ENCODE measurements around the gene VWA5B1. TPM values are rescaled to one million over a fixed set of nuclear protein-coding genes. Genes with fewer than 3 reads are reported as not detected.

VWA5B1 gene
- total and polyA plus RNA-seq, 4 donors, result 2.2 to 10.4 (median 5.3) TPM

GRCh38 chr1:20343149-20343937 is 52.7 kb downstream of the VWA5B1 start:
- H3K4me3 ChIP-seq (ENCODE audit: low read depth, low read length), result peak overlapping the region; percentile 26
- peak in 4 of 6 donors; percentile 55 to 96 (median 72) for DNase-seq (ENCODE audit: low read depth in 4 of 6, low spot score in 6 of 6)

GRCh38 chr1:20343938-20344302 is 53.2 kb downstream of the VWA5B1 start:
- Histone ChIP-seq H3K27ac (ENCODE audit: low read depth, low read length) (peak overlapping the region; percentile 22), H3K4me1 (ENCODE audit: control insufficient read depth, insufficient read depth, low read length) (peaks cover 29% of the 10 kb centered on the region), H3K4me3 (ENCODE audit: low read depth, low read length) (no peak overlapping the region)

More at GRCh38 chr1:20343149-20343937, 52.7 kb downstream of the VWA5B1 start:
- H3K36me3 ChIP-seq (ENCODE audit: control insufficient read depth, insufficient read depth, low read length), result peaks cover 7% of the 10 kb centered on the region
- H3K4me1 ChIP-seq (ENCODE audit: control insufficient read depth, insufficient read depth, low read length), result peaks cover 32% of the 10 kb centered on the region
- H3K27me3 ChIP-seq (ENCODE audit: control insufficient read depth, insufficient read depth, low read length), result peaks cover 5% of the 10 kb centered on the region
- H3K9me3 ChIP-seq (ENCODE audit: control insufficient read depth, insufficient read depth, low read length), result no peaks in the 10 kb centered on the region
- H3K27ac ChIP-seq (ENCODE audit: low read depth, low read length), result peak overlapping the region; percentile 22
- WGBS (ENCODE audit: insufficient coverage), result 3% methylated on average over 36 of the region's 59 CpGs

GRCh38 chr1:20344738-20345137 is 54.1 kb downstream of the VWA5B1 start:
- 60% methylated on average over 2 of the region's 7 CpGs for WGBS (ENCODE audit: insufficient coverage)
- Histone ChIP-seq H3K36me3 (ENCODE audit: control insufficient read depth, insufficient read depth, low read length) (peaks cover 8% of the 10 kb centered on the region), H3K9me3 (ENCODE audit: control insufficient read depth, insufficient read depth, low read length) (no peaks in the 10 kb centered on the region), H3K4me3 (ENCODE audit: low read depth, low read length) (no peak overlapping the region), H3K27me3 (ENCODE audit: control insufficient read depth, insufficient read depth, low read length) (peaks cover 5% of the 10 kb centered on the region), H3K4me1 (ENCODE audit: control insufficient read depth, insufficient read depth, low read length) (peaks cover 28% of the 10 kb centered on the region), H3K27ac (ENCODE audit: low read depth, low read length) (no peak overlapping the region)
- no peak for DNase-seq (ENCODE audit: low read depth in 4 of 6, low spot score in 6 of 6)

More at GRCh38 chr1:20343938-20344302, 53.2 kb downstream of the VWA5B1 start:
- H3K36me3 ChIP-seq (ENCODE audit: control insufficient read depth, insufficient read depth, low read length), result peaks cover 8% of the 10 kb centered on the region
- 9% methylated on average over 10 of the region's 10 CpGs for WGBS (ENCODE audit: insufficient coverage)
- H3K27me3 ChIP-seq (ENCODE audit: control insufficient read depth, insufficient read depth, low read length), result peaks cover 5% of the 10 kb centered on the region
- DNase-seq (ENCODE audit: low read depth in 4 of 6, low spot score in 6 of 6), result no peak
- no peaks in the 10 kb centered on the region for H3K9me3 ChIP-seq (ENCODE audit: control insufficient read depth, insufficient read depth, low read length)

- peaks cover 8% of the 10 kb centered on the region for H3K36me3 ChIP-seq (ENCODE audit: control insufficient read depth, insufficient read depth, low read length)
- no peak overlapping the region for H3K4me3 ChIP-seq (ENCODE audit: low read depth, low read length)
- H3K27ac ChIP-seq (ENCODE audit: low read depth, low read length), result no peak overlapping the region
- 83% methylated on average over 9 of the region's 13 CpGs for WGBS (ENCODE audit: insufficient coverage)
- H3K27me3 ChIP-seq (ENCODE audit: control insufficient read depth, insufficient read depth, low read length), result peaks cover 5% of the 10 kb centered on the region
- no peak for DNase-seq (ENCODE audit: low read depth in 4 of 6, low spot score in 6 of 6)
- H3K4me1 ChIP-seq (ENCODE audit: control insufficient read depth, insufficient read depth, low read length), result peaks cover 21% of the 10 kb centered on the region
- H3K9me3 ChIP-seq (ENCODE audit: control insufficient read depth, insufficient read depth, low read length), result no peaks in the 10 kb centered on the region
Measured at GRCh38 chr1:20345419-20345818, 54.7 kb downstream of the VWA5B1 start.

GRCh38 chr1:20346433-20346832 is 55.8 kb downstream of the VWA5B1 start:
- peaks cover 8% of the 10 kb centered on the region for H3K36me3 ChIP-seq (ENCODE audit: control insufficient read depth, insufficient read depth, low read length)
- peaks cover 21% of the 10 kb centered on the region for H3K4me1 ChIP-seq (ENCODE audit: control insufficient read depth, insufficient read depth, low read length)
- H3K9me3 ChIP-seq (ENCODE audit: control insufficient read depth, insufficient read depth, low read length), result no peaks in the 10 kb centered on the region
- no peak overlapping the region for H3K4me3 ChIP-seq (ENCODE audit: low read depth, low read length)
- WGBS (ENCODE audit: insufficient coverage), result no CpG with 5 or more reads among the region's 1 CpG
- no peak for DNase-seq (ENCODE audit: low read depth in 4 of 6, low spot score in 6 of 6)
- peaks cover 5% of the 10 kb centered on the region for H3K27me3 ChIP-seq (ENCODE audit: control insufficient read depth, insufficient read depth, low read length)
- no peak overlapping the region for H3K27ac ChIP-seq (ENCODE audit: low read depth, low read length)

GRCh38 chr1:20347699-20348098 is 57.0 kb downstream of the VWA5B1 start:
- WGBS (ENCODE audit: insufficient coverage), result 100% methylated on average over 2 of the region's 2 CpGs
- Histone ChIP-seq H3K9me3 (ENCODE audit: control insufficient read depth, insufficient read depth, low read length) (no peaks in the 10 kb centered on the region), H3K27ac (ENCODE audit: low read depth, low read length) (no peak overlapping the region), H3K4me3 (ENCODE audit: low read depth, low read length) (no peak overlapping the region), H3K36me3 (ENCODE audit: control insufficient read depth, insufficient read depth, low read length) (peaks cover 8% of the 10 kb centered on the region), H3K4me1 (ENCODE audit: control insufficient read depth, insufficient read depth, low read length) (peaks cover 14% of the 10 kb centered on the region), H3K27me3 (ENCODE audit: control insufficient read depth, insufficient read depth, low read length) (peaks cover 2% of the 10 kb centered on the region)
- DNase-seq (ENCODE audit: low read depth in 4 of 6, low spot score in 6 of 6), result no peak

GRCh38 chr1:20348326-20348915 is 57.7 kb downstream of the VWA5B1 start:
- Histone ChIP-seq H3K4me3 (ENCODE audit: low read depth, low read length) (no peak overlapping the region), H3K27me3 (ENCODE audit: control insufficient read depth, insufficient read depth, low read length) (peaks cover 2% of the 10 kb centered on the region), H3K4me1 (ENCODE audit: control insufficient read depth, insufficient read depth, low read length) (peaks cover 9% of the 10 kb centered on the region), H3K27ac (ENCODE audit: low read depth, low read length) (no peak overlapping the region), H3K36me3 (ENCODE audit: control insufficient read depth, insufficient read depth, low read length) (peaks cover 8% of the 10 kb centered on the region), H3K9me3 (ENCODE audit: control insufficient read depth, insufficient read depth, low read length) (no peaks in the 10 kb centered on the region)
- DNase-seq (ENCODE audit: low read depth in 4 of 6, low spot score in 6 of 6), result peak in 1 of 6 donors; percentile 48
- 74% methylated on average over 13 of the region's 13 CpGs for WGBS (ENCODE audit: insufficient coverage)

GRCh38 chr1:20349561-20349960 is 58.9 kb downstream of the VWA5B1 start:
- no peaks in the 10 kb centered on the region for H3K27me3 ChIP-seq (ENCODE audit: control insufficient read depth, insufficient read depth, low read length)
- no peaks in the 10 kb centered on the region for H3K9me3 ChIP-seq (ENCODE audit: control insufficient read depth, insufficient read depth, low read length)
- no peak overlapping the region for H3K27ac ChIP-seq (ENCODE audit: low read depth, low read length)
- H3K36me3 ChIP-seq (ENCODE audit: control insufficient read depth, insufficient read depth, low read length), result peaks cover 8% of the 10 kb centered on the region
- peaks cover 6% of the 10 kb centered on the region for H3K4me1 ChIP-seq (ENCODE audit: control insufficient read depth, insufficient read depth, low read length)
- no peak for DNase-seq (ENCODE audit: low read depth in 4 of 6, low spot score in 6 of 6)
- no peak overlapping the region for H3K4me3 ChIP-seq (ENCODE audit: low read depth, low read length)
- WGBS (ENCODE audit: insufficient coverage), result 94% methylated on average over 2 of the region's 5 CpGs

GRCh38 chr1:20349971-20350370 is 59.3 kb downstream of the VWA5B1 start:
- H3K4me1 ChIP-seq (ENCODE audit: control insufficient read depth, insufficient read depth, low read length), result peaks cover 7% of the 10 kb centered on the region
- H3K27me3 ChIP-seq (ENCODE audit: control insufficient read depth, insufficient read depth, low read length), result no peaks in the 10 kb centered on the region
- no peaks in the 10 kb centered on the region for H3K9me3 ChIP-seq (ENCODE audit: control insufficient read depth, insufficient read depth, low read length)
- no peak for DNase-seq (ENCODE audit: low read depth in 4 of 6, low spot score in 6 of 6)
- no peak overlapping the region for H3K27ac ChIP-seq (ENCODE audit: low read depth, low read length)
- WGBS (ENCODE audit: insufficient coverage), result 83% methylated on average over 10 of the region's 12 CpGs
- no peak overlapping the region for H3K4me3 ChIP-seq (ENCODE audit: low read depth, low read length)
- H3K36me3 ChIP-seq (ENCODE audit: control insufficient read depth, insufficient read depth, low read length), result peaks cover 8% of the 10 kb centered on the region

GRCh38 chr1:20350421-20350820 is 59.7 kb downstream of the VWA5B1 start:
- WGBS (ENCODE audit: insufficient coverage), result 91% methylated on average over 7 of the region's 7 CpGs
- no peak overlapping the region for H3K4me3 ChIP-seq (ENCODE audit: low read depth, low read length)
- no peak overlapping the region for H3K27ac ChIP-seq (ENCODE audit: low read depth, low read length)
- peaks cover 6% of the 10 kb centered on the region for H3K36me3 ChIP-seq (ENCODE audit: control insufficient read depth, insufficient read depth, low read length)
- no peak for DNase-seq (ENCODE audit: low read depth in 4 of 6, low spot score in 6 of 6)
- H3K4me1 ChIP-seq (ENCODE audit: control insufficient read depth, insufficient read depth, low read length), result peaks cover 10% of the 10 kb centered on the region
- no peaks in the 10 kb centered on the region for H3K9me3 ChIP-seq (ENCODE audit: control insufficient read depth, insufficient read depth, low read length)
- H3K27me3 ChIP-seq (ENCODE audit: control insufficient read depth, insufficient read depth, low read length), result no peaks in the 10 kb centered on the region
